IPS-11a (cell line): Measurements from ENCODE around the gene OGDH.
"Not testable (repeated sequence)": the region's sequence is repeated elsewhere in the genome, so short reads cannot be mapped to it uniquely, and the experiment has no call there.

Experiments used
- H3K4me3 ChIP-seq: one replicate; pipeline ENCODE4 v1.5.1; 2013; ENCODE audit warnings: low read depth, low read length, control low read depth

Gene OGDH

DNA sequence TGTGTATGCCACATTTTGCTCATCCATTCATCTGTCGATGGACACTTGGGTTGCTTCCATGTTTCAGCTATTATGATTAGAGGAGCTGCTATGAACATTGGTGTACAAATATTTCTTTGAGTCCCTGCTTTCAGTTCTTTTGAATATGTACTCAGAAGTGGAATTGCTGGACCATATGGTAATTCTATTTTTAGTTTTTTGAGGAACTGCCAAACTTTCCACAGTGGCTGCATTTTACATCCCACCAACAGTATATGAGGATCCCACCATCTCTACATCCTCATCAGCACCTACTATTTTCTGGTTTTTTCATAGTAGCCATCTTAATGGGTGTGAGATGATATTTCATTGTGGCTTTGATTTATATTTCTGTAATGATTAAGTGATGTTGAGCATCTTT, 97.5 kb downstream of the OGDH start:
- no peak overlapping the region for H3K4me3 ChIP-seq

DNA sequence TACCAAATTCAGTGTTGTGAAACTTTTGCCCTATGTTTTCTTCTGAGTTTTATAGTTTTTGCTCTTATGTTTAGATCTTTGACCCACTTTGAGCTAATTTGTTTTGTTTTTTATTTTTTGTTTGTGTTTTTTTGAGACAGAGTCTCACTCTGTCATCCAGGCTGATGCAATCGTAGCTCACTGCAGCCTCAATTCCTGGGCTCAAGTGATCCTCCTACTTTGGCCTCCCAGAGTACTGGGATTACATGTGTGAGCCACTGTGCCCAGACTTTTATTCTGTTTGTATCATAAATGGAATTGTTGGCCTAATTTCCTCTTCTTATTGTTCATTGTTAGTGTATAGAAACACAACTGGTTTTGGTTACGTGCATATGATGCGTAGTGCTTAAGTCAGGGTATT, 99.0 kb downstream of the OGDH start:
- no peak overlapping the region for H3K4me3 ChIP-seq

DNA sequence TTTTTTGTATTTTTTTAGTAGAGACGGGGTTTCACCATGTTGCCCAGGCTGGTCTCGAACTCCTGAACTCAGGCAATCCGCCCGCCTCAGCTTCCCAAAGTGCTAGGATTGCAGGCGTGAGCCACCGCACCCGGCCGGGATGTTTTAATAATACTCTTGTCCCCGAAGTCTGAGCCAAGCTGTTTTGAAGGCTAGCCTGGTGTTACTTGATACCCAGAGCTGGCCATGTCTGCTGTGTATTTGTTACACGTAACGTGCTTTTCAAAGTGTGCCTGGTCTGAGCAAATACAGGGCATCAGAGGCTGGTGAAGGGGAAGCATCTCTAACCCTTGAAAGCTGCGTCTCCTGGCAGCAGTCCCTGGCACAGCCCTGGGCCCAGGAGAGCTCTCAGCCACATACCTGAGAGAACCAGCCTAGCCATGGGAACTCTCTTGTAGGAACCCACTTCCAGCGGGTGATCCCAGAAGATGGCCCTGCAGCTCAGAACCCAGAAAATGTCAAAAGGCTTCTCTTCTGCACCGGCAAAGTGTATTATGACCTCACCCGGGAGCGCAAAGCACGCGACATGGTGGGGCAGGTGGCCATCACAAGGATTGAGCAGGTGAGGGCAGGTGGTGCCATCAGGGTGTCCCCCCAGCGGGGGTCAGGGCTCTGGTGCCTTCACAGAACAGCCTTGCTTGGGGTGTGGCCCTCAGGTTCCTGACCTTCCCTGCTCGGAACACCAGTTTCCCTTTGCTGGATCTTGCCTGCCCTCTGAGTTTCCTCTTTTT, 100.5 kb downstream of the OGDH start:
- H3K4me3 ChIP-seq: no peak overlapping the region

DNA sequence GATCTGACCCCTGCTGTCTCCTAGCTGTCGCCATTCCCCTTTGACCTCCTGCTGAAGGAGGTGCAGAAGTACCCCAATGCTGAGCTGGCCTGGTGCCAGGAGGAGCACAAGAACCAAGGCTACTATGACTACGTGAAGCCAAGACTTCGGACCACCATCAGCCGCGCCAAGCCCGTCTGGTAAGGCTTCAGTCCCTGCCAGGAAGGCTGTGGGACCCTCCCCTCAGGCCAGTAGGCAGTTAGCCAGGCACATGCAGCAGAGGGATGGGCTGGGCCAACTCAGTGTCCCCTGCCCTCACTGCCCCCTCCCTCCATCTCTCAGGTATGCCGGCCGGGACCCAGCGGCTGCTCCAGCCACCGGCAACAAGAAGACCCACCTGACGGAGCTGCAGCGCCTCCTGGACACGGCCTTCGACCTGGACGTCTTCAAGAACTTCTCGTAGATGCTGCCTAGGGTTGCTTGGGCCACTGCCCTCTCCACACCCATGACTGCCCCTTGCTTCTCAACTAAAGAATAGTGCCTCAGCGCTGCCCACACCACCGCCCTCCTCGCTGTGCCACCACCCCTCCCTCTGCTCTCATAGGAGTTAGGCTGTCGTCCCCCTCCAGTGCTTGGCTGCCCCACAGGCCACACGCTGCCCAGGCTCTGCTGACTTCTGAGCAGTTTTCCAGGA, 101.3 kb downstream of the OGDH start:
- no peak overlapping the region for H3K4me3 ChIP-seq

DNA sequence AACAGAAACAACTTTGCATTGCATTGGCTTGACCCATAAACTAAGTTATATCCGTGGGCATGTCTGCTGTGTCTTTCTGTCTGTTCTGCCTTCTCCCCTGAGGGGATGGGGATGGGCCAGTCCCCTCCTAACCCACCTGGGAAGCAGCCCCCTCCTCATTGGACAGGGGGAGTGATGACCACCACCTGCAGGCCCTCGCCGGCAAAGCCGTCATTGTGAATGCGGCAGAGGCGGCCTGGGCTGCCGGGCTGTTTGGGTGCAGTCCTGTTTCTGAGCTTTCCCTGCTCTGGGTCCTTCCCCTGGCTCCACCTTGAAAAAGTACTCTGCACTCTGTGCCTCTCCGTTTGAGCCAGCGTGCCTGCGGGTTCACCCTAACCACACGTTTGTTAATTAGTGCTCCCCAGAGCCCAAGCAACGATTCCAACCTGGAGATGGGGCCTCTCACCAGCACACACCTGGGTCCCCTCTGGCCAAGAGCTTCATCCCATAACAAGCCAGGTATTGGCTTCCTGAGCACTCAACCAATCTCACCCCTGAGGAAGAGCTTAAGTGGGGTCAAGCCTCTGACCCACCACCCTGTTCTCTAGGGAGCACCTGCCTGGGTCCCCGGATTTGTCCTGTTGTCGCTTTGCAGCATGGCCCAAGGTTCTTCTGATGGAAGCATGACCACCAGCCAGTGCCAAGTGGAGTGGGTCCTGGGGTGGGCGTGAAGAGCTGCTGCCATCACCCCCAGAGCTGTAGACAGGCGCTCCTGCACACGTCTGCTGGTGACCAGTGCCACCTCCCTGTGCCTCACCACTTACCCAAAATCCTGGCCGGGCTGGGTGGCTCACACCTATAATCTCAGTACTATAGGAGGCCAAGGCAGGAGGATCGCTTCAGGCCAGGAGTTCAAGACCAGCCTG, 102.8 kb downstream of the OGDH start:
- H3K4me3 ChIP-seq: no peak overlapping the region

DNA sequence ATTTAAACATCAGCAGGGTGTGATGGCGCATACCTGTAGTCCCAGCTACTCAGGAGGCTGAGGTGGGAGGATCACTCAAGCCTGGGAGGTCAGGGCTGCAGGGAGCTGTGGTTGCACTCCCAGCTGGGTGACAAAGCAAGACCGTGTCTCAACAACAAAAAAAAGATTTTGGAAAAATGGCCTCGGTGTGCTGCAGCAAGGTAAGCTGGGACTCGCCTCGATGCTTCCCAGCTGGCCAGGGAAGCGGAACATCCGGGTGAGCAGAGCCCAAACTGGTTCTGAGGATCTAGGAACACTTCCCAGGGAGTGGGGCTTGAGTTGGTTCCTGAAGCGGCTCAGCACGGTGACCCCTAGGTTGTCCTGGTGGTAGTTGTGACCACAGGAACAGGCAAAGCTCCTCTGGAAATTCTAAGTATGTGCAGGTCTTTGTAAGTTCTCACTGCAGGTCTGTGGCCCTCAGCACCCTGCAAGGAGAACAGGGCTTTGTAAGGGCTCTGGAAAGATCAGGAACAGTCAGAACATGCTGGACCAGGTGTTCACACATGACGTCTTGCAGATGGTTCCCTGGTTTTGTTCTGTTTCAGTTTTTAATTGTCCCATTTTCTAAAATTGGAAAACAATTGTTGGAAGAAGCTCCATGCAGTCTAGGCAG, 103.6 kb downstream of the OGDH start:
- H3K4me3 ChIP-seq: no peak overlapping the region

DNA sequence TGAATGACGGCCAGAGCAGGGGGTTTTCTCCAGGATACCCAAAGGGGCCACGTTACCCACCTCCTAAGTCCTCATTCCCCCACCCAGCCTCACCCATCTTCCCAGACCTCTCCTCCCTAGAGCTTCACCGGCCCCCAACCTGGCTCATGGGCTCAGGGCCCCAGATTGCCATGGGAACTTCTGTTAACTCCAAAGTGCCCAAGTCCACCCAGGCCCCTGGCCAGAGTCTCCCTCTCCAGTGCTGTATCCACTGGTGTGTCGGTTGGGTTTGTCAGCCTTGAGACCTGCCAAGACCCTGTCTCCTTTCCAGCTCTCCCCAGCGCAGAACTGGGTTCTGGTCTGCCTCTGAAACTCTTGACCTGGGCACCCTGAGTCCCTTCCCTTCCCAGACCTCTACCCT, 105.1 kb downstream of the OGDH start:
- no peak overlapping the region for H3K4me3 ChIP-seq

DNA sequence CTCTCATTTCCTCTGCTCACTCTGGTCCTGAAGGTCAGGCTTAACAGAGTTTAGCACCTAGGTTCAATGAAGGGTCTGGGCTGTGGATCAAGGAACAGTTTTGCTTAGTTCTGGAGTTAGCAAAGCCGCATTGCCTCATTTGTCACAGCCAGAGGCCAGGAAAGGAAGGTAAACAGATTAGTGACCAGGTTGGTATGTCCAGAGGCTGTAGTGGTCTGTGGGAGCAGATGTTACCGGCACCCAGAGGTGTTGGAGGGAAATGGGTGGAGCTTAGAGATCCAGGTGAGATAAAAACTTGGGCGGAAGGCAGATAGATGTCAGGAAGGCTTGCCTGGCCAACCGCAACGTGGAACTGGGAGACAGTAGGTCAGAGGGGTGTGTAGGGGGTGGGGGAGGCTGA, 105.6 kb downstream of the OGDH start:
- no peak overlapping the region for H3K4me3 ChIP-seq

DNA sequence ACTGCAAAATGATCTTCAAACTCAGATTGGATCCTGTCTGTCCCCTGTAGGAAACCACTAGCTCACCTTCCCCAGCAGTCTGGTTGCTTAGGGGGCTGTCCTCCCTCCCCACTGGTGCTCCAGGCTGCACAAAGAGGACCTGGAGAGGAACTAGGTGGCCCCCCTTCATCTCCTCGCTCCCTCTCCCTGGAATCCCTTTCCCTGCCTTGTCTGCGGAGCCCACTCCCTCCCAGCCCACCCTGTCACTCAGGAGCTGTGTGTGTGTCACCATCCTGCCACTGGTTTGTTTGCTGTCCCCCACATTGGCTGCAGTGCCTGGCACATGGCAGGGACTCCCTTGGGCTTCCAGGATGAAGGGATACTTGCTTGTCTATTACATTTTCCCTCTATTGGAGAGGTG, 106.7 kb downstream of the OGDH start:
- H3K4me3 ChIP-seq: no peak overlapping the region

DNA sequence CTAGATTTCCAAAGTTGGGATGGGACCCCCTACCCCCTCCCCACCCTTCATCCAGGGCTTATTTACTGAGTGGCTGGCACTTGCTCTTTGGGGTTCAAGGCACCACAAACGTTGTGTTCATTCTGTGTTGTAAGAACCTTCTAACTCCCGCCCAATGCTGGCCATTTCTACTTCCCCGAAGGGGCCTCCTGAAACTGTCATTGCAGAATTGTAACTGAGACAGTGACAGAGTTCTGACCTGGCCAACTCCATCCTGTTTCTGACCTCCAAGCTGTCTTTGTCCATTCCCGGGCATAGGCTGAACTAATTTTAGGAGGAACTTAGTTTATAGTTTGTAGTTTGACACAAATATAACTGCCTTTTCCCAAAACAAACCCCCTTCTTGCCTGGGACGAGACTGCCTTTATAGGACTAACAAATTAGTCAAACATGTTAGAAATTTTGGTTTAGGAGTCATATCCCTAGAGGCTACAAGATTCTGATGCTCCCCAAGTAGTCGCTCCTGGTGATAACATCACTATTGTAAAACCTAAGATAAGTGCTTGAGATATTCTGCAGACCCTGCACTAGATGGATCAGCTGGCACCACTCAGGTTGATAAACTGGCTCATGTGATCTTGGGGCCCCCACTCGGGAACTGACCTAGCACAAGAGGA, 107.4 kb downstream of the OGDH start:
- no peak overlapping the region for H3K4me3 ChIP-seq

DNA sequence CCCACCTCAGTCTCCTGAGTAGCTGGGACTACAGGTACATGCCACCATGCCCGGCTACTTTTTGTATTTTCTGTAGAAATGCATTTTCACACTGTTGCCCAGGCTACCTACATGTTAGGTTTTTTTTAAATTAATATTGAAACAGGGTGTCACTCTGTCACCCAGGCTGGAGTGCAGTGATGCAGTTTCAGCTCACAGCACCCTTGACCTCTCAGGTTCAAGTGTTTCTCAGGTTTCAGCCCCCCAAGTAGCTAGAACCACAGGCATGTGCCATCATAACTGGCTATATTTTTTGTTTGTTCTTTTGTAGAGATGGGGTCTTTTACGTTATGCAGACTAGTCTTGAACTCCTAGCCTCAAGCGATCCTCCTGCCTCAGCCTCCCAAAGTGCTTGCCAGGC, 109.8 kb downstream of the OGDH start:
- H3K4me3 ChIP-seq: no peak overlapping the region

DNA sequence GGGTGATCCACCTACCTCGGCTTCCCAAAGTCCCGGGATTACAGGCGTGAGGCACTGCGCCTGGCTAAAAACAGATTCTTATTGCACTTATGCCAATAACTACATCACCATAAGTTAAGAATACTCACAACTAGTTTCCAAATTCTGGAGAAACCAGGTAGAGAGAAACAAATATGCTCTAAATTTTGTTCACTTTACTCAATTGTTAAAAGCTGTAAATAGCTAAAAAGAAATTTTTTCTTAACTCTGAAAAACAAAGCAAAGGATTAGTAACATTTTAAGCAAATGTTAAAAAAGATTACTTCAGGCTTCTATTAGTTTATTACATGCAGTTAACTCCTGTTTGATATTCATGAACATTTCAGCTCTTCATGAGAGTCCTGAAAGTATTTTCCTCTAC, 113.9 kb downstream of the OGDH start:
- no peak overlapping the region for H3K4me3 ChIP-seq

DNA sequence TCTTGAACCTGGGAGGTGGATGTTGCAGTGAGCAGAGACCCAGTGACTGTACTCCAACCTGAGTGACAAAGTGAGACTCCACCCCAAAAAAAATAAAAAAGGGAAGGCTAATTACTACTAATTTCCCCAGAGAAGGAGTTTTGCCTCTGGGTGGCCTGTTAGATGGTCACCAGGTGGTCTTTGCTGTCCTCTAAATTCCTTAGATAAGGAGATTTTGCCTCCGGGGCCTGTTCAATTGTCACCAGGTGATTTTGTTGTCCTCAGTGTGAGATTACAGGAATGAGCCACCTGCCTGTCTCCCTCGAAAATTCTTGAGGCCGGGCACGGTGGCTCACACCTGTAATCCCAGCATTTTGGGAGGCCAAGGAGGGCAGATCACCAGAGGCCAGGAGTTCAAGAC, 117.8 kb downstream of the OGDH start:
- no peak overlapping the region for H3K4me3 ChIP-seq

DNA sequence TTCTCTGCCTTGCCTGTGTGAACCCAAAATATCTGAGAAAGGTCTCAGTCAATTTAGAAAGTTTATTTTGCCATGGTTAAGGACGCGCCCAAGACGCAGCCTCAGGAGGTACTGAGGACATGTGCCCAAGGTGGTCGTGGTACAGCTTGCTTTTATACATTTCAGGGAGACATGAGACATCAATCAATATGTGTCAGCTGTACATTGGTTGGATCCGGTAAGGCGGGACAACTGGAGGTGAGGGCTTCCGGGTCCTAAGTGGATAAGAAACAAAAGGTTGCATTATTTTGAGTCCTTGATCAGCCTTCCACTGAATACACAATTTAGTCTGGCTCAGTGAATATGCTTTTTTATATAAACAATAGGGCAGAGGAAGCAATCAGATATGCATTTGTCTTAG, 119.8 kb downstream of the OGDH start:
- not testable (repeated sequence) for H3K4me3 ChIP-seq

DNA sequence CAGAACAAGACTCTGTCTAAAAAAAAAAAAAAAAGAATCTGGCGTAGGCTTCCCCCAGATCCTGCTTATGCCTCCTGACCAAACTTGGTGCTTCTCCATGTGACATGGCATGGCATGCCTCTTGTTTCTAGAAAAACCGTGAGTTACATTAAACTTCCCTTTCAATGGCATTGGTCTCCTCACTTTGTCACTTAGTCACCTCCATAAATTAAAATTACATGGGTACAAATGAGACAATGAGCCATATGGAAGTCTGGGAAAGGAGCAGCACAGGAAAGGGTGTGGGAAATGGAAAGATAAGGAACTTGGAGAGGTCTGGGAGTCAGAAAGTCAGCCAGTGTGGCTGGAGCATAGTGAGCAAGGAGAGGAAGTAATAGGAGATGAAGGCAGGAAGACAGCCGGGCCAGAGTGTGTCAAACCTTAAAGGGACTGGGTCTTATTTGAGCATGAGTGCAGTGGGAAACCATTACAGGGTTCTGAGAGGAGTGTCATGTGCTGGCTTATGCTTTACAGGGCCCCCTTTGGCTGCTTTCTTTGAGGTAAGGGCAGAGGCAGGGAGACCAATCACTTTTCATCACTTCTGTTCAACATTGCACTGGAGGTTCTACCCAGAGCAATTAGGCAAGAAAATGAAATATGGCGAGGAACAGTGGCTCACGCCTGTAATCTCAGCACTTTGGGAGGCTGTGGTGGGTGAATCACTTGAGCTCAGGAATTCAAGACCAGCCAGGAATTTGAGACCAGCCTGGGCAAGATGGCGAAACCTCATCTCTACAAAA, 120.9 kb downstream of the OGDH start:
- no peak overlapping the region for H3K4me3 ChIP-seq

DNA sequence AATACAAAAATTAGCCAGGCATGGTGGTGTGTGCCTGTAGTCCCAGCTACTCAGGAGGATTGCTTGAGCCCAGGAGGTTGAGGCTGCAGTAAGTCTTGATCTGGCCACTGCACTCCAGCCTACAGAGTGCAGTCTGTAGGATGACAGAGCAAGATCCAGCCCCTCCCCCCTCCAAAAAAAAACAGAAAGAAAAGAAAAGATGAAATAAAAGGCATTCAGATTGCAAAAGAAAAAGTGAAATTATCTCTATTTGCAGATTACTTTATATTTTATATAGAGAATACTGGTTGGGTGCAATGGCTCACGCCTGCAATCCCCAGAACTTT, 121.5 kb downstream of the OGDH start:
- no peak overlapping the region for H3K4me3 ChIP-seq

DNA sequence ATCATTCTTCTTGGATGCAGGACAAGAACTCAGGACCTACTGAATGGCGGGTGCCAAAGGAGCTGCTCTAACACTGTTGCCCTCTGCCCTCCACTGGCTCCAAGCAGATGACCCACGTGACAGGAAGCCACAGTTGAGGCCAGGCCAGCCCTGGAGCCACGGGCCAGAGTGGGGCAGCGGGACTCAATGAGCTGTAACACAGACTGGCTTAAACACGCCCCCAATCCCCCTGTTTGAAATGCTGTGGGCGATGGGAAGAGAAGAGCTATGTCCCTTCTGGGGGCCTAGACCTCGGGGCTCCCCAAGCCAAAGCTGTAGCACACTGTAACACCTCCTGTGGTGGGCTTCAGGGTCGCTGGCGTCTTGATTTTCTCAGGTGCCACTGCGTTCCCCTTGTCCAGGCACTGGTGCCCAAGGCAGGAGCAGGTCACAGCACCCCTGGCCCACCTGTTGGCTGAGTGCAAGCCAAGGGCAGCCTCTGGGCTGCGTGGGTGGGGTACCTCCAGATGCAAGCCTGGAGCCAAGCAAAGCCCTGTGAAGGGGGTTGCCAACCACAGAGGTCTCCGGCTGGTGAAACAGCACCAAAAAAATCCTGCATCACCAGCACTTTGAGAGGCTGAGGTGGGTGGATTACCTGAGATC, 123.6 kb downstream of the OGDH start:
- H3K4me3 ChIP-seq: no peak overlapping the region

DNA sequence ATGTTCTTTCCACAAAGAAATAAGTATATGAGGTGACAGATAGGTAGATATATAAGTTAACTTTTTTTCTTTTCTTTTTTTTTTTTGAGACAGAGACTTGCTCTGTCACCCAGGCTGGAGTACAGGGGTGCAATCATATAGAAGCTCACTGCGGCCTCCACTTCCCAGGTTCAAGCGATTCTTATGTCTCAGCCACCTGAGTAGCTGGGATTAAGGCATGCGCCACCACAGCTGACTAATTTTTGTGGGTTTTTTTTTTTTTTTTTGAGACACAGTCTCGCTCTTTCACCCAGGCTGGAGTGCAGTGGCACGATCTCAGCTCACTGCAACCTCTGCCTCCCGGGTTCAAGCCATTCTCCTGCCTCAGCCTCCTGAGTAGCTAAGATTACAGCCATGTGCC, 126.5 kb downstream of the OGDH start:
- not testable (repeated sequence) for H3K4me3 ChIP-seq

DNA sequence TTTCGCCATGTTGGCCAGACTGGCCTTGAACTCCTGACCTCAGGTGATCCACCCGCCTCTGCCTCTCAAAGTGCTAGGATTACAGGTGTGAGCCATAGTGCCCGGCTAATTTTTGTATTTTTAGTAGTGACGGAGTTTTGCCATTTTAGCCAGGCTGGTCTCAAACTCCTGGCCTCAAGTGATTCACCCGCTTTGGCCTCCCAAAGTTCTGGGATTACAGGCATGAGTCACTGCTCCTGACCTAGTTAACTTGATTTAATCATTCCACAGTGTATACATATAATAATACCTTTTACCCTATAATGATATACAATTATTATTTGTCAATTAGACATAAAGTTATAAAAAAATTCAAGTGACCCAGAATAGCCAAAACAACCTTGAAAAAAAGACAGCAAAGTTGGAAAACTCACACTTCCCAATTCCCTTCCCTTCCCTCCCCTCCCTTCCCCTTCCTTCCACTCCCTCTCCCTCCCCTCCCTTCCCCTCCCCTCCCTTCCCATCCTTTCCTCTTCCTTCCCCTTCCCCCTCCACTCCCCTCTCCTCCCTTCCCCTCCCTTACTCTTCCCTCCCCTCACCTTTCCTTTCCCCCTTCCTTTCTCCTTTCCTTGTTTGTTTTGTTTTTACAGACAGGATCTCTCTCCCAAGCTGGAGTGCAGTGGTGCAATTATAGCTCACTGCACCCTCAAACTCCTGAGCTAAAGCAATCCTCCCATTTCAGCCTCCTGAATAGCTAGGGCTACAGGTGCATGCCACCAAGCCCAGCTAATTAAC, 127.5 kb downstream of the OGDH start:
- no peak overlapping the region for H3K4me3 ChIP-seq
